GM12878 (cell line): ENCODE results near the gene GZMM. TPM values are rescaled to one million over a fixed set of nuclear protein-coding genes. Genes with fewer than 3 reads are reported as not detected.

ENCODE experiments used
- ATF2 ChIP-seq: IDR thresholded peaks from 2 replicates; pipeline ENCODE4 v1.6.1; 2012; ENCODE audit warnings: low read length, inconsistent platforms
- CREB1 ChIP-seq: IDR thresholded peaks from 2 replicates; pipeline ENCODE4 v1.6.1; 2012; ENCODE audit warnings: low read depth, mild to moderate bottlenecking, inconsistent platforms
- DPF2 ChIP-seq: fragments of 450-650 bp; IDR thresholded peaks from 2 replicates; pipeline ENCODE4 v1.6.1; 2017; ENCODE audit warnings: mild to moderate bottlenecking
- HCFC1 ChIP-seq: fragments of 150-350 bp; IDR thresholded peaks from 2 replicates; pipeline ENCODE4 v1.6.1; 2014; ENCODE audit warnings: low read length
- IKZF2 ChIP-seq, 2 experiments: fragments of 450-650 bp; IDR thresholded peaks; 2 replicates each; pipeline ENCODE4 v1.6.1; 2017; ENCODE audit warnings: mild to moderate bottlenecking in 2 of 2, moderate library complexity in 2 of 2
- IRF3 ChIP-seq: fragments of 450-650 bp; IDR thresholded peaks from 2 replicates; pipeline ENCODE4 v1.6.1; 2014; ENCODE audit warnings: mild to moderate bottlenecking
- IRF4 ChIP-seq: IDR thresholded peaks from 2 replicates; pipeline ENCODE4 v1.6.1; 2011; ENCODE audit warnings: low read depth, low read length
- MEF2B ChIP-seq: fragments of 450-650 bp; IDR thresholded peaks from 2 replicates; pipeline ENCODE4 v1.6.1; 2018; ENCODE audit warnings: mild to moderate bottlenecking, moderate library complexity; ENCODE audit not compliant: partially characterized antibody, poor library complexity, severe bottlenecking
- NFIC ChIP-seq: IDR thresholded peaks from 2 replicates; pipeline ENCODE4 v1.6.1; 2012; ENCODE audit warnings: low read depth, mild to moderate bottlenecking, inconsistent platforms, low read length, moderate library complexity
- PRDM15 ChIP-seq: fragments of 450-650 bp; formaldehyde crosslinking; IDR thresholded peaks from 2 replicates; pipeline ENCODE4 v1.4.0; 2020; ENCODE audit warnings: mild to moderate bottlenecking, moderate library complexity
- SIN3A ChIP-seq: IDR thresholded peaks from 2 replicates; pipeline ENCODE4 v1.6.1; 2012; ENCODE audit warnings: low read depth, low read length, improper control_type of control experiment
- SMAD1 ChIP-seq: fragments of 450-650 bp; IDR thresholded peaks from 2 replicates; pipeline ENCODE4 v1.6.1; 2018; ENCODE audit warnings: mild to moderate bottlenecking, low read depth; ENCODE audit not compliant: partially characterized antibody
- SMAD5 ChIP-seq: IDR thresholded peaks from 2 replicates; pipeline ENCODE4 v1.6.1; 2016; ENCODE audit warnings: antibody characterized with exemption, low read depth
- SP1 ChIP-seq: IDR thresholded peaks from one replicate; pipeline ENCODE4 v1.6.1; 2011; ENCODE audit warnings: low read depth, low read length
- TCF7 ChIP-seq: IDR thresholded peaks from 2 replicates; pipeline ENCODE4 v1.6.1; 2014; ENCODE audit warnings: antibody characterized with exemption, borderline replicate concordance
- ZBTB4 ChIP-seq: fragments of 450-650 bp; formaldehyde crosslinking; IDR thresholded peaks from 2 replicates; pipeline ENCODE4 v1.4.0; 2022; ENCODE audit warnings: mild to moderate bottlenecking, moderate library complexity
- ZNF687 ChIP-seq: fragments of 450-650 bp; IDR thresholded peaks from 2 replicates; pipeline ENCODE4 v1.6.1; 2017; ENCODE audit warnings: mild to moderate bottlenecking, moderate library complexity
- polyA plus RNA-seq, 11 experiments: library from polyadenylated mRNA; depleted of rRNA in 4 of 11; unstranded in 6 of 11; stranded (reverse) in 5 of 11; fragments of >200 nt; fragmentation: Nextera tagmentation in 4 of 11; fragmentation: Illumina TruSeq in 1 of 11; extraction: Ambion mirVana in 4 of 11; extraction: Trizol in 1 of 11; gene quantifications; 1 replicate in 1 of 11; 2 replicates in 10 of 11; pipeline versions ENCODE4 v1.2.1 to v1.2.3, GENCODE V29; 2011 to 2016; ENCODE audit warnings: inconsistent platforms in 2 of 11, missing spikeins in 2 of 11, low read depth in 1 of 11
- total RNA-seq, 4 experiments: library from RNA; depleted of rRNA in 3 of 4; stranded (reverse); fragments of >200 nt in 3 of 4; fragmentation: Illumina TruSeq in 1 of 4; extraction: Trizol in 1 of 4; gene quantifications; 2 replicates each; pipeline versions ENCODE4 v1.2.1 to v1.2.3, GENCODE V29; 2013 to 2021

The GZMM gene
- total and polyA plus RNA-seq, 10 of the 15 experiments (the other 5 are each of a cell fraction or from before 2014, with no cell fraction given), result 0.09 to 0.48 (median 0.23) TPM; not detected in 7

- TF ChIP-seq PRDM15 (CRISPR knock-in tag) (no peak), ZBTB4 (CRISPR knock-in tag) (no peak), SMAD1 (no peak), MEF2B (no peak), ZNF687 (peak; percentile 67), NFIC (no peak), TCF7 (no peak), IKZF2 (IDR thresholded peaks at IDR 0.05) (no peak), SIN3A (peak; percentile 77), DPF2 (peak; percentile 78), SMAD5 (peak; percentile 93), CREB1 (peak; percentile 64; the same call in 1 of the 2 replicates), SP1 (peak; percentile 21), IRF3 (no peak), IRF4 (no peak), ATF2 (no peak), HCFC1 (peak; percentile 47; the same call in 1 of the 2 replicates)
Observed at GRCh38 chr19:572140-572742, 28.4 kb downstream of the GZMM start, which contains the start of gene BSG (continued).
